Measurements from ENCODE around the gene TNFRSF13B.

Gene TNFRSF13B

DNA sequence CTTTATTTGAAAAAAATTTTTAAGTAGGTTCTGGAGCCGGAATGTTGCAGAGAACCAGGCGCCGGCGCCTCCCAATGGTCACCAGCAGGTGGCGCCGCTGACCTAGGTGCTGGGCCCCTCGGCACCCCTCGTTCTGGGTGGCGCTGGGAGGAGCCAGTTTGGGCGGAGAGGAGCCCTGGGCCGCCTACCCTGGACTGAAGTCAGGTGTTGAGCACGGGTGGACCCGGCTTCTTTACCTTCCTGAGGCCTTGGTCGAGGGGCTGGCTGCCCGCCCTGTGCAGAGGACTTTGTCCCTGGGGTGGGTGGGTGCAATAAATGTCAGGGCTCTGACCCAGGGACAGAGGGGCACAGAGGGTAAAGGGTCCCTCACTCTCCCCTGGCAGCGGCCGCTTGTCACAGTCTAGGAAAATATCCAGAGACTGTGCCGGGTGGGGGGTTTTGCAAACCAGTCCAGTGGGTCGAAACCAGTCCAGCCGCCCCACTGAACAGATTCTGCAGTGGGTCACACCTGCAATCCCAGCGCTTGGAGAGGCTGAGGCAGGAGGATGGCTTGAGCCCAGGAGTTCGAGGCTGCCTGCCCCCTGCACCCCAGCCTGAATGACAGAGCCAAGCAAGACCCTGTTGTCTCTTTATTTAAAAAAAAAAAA is 30.1 kb upstream of the TNFRSF13B start:
- Histone ChIP-seq H3K27me3 (ENCODE audit: insufficient read depth, poor library complexity, severe bottlenecking) (no peaks in the 10 kb centered on the region), H3K4me3 (replicated peaks; ENCODE audit: insufficient read depth, low read length) (no peak overlapping the region), H3K27ac (replicated peaks) (no peak overlapping the region)
- TF ChIP-seq POLR2AphosphoS5 (IDR thresholded peaks at IDR 0.05; ENCODE audit: low read depth), result no peak
- TF ChIP-seq, protein P1, sequence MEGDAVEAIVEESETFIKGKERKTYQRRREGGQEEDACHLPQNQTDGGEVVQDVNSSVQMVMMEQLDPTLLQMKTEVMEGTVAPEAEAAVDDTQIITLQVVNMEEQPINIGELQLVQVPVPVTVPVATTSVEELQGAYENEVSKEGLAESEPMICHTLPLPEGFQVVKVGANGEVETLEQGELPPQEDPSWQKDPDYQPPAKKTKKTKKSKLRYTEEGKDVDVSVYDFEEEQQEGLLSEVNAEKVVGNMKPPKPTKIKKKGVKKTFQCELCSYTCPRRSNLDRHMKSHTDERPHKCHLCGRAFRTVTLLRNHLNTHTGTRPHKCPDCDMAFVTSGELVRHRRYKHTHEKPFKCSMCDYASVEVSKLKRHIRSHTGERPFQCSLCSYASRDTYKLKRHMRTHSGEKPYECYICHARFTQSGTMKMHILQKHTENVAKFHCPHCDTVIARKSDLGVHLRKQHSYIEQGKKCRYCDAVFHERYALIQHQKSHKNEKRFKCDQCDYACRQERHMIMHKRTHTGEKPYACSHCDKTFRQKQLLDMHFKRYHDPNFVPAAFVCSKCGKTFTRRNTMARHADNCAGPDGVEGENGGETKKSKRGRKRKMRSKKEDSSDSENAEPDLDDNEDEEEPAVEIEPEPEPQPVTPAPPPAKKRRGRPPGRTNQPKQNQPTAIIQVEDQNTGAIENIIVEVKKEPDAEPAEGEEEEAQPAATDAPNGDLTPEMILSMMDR (IDR thresholded peaks at IDR 0.05; ENCODE audit: insufficient read depth, low read length), result peak; percentile 27
- peak in 1 of 2 experiments; percentile 24 for DNase-seq (ENCODE audit: low read depth in 1 of 2, low spot score in 1 of 2)

DNA sequence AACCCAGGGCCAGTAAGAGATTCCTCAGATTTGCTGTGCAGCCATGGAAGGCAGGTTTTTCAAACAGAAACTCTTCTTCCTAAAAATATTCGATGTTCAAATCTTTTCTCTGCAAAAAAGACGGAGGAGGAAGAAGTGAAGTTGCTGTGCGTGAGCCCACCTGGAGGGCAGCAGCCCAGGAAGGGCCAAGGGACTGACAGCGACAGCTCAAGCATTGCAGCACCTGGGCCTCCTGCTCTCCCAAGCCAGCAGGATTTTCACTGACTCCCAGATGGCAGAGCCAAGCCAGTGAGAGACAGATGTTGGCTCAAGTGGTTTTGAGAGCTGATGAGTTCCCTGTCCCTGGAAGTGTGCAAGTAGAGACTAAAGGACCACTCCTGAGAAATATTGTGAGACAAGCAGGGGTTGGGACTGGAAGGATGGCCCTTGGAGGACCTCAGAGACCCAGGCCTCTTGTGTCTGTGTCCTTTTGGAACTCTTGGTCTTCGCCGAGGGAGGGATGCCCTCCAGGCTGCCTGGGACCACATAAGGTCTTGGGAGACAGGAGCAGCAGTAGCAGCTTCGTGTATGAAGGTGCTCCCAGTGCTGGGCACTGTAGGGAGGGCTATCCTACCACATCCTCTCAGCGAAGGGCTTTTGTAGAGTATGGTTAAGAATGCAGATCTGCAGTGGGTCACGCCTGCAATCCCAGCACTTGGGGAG is 29.3 kb upstream of the TNFRSF13B start:
- H3K27ac ChIP-seq (replicated peaks), result no peak overlapping the region
- no peak for TF ChIP-seq GABPA (IDR thresholded peaks at IDR 0.05; ENCODE audit: low read depth)
- no peak for TF ChIP-seq SPI1 (IDR thresholded peaks at IDR 0.05; ENCODE audit: borderline replicate concordance, low read depth)
- TF ChIP-seq, protein P2, sequence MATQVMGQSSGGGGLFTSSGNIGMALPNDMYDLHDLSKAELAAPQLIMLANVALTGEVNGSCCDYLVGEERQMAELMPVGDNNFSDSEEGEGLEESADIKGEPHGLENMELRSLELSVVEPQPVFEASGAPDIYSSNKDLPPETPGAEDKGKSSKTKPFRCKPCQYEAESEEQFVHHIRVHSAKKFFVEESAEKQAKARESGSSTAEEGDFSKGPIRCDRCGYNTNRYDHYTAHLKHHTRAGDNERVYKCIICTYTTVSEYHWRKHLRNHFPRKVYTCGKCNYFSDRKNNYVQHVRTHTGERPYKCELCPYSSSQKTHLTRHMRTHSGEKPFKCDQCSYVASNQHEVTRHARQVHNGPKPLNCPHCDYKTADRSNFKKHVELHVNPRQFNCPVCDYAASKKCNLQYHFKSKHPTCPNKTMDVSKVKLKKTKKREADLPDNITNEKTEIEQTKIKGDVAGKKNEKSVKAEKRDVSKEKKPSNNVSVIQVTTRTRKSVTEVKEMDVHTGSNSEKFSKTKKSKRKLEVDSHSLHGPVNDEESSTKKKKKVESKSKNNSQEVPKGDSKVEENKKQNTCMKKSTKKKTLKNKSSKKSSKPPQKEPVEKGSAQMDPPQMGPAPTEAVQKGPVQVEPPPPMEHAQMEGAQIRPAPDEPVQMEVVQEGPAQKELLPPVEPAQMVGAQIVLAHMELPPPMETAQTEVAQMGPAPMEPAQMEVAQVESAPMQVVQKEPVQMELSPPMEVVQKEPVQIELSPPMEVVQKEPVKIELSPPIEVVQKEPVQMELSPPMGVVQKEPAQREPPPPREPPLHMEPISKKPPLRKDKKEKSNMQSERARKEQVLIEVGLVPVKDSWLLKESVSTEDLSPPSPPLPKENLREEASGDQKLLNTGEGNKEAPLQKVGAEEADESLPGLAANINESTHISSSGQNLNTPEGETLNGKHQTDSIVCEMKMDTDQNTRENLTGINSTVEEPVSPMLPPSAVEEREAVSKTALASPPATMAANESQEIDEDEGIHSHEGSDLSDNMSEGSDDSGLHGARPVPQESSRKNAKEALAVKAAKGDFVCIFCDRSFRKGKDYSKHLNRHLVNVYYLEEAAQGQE (IDR thresholded peaks at IDR 0.05; ENCODE audit: insufficient replicate concordance, low read depth), result no peak
- TF ChIP-seq, protein P1 (IDR thresholded peaks at IDR 0.05; ENCODE audit: insufficient read depth, low read length), result no peak
- TF ChIP-seq POLR2AphosphoS5 (IDR thresholded peaks at IDR 0.05; ENCODE audit: low read depth), result no peak

DNA sequence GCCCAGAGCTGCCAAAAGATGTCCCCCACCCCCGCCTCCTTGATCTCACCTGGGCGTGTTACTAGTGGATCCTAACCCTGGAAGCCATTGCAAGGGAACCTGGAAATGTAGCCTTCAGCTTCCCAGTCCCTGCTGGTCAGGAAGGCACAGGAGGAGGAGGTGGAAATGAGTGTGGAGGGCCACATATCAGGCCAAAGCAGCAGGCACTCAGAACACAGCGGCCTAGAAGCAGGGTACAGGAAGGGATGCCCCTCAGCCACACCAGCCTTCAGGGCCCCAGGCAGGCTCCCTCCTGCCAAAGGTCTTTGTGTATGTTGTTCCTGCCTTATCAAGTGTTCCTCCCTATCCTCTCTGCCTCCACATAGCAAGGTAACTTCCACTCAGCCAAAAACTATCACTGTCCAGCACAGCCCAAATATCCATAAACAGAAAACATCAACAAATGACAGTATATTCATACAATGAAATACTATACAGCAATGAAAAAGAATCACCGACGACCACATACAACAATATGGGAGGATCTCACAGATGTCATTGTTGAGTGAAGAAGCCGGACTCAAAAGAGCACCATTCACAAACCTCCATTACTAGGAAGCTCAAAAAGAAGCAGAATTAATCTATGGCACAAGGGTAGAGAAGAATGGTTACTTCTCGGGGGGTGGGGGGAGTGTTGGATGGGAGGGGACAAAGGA is 28.2 kb upstream of the TNFRSF13B start:
- no peak for DNase-seq (ENCODE audit: low read depth in 1 of 2, low spot score in 1 of 2)
- TF ChIP-seq SPI1 (IDR thresholded peaks at IDR 0.05; ENCODE audit: borderline replicate concordance, low read depth), result no peak
- no peak for TF ChIP-seq GABPA (IDR thresholded peaks at IDR 0.05; ENCODE audit: low read depth)
- TF ChIP-seq, protein P1 (IDR thresholded peaks at IDR 0.05; ENCODE audit: insufficient read depth, low read length), result no peak
- TF ChIP-seq, protein P2 (IDR thresholded peaks at IDR 0.05; ENCODE audit: insufficient replicate concordance, low read depth), result no peak
- no peak for TF ChIP-seq POLR2AphosphoS5 (IDR thresholded peaks at IDR 0.05; ENCODE audit: low read depth)
- Histone ChIP-seq H3K4me3 (replicated peaks; ENCODE audit: insufficient read depth, low read length) (no peak overlapping the region), H3K27ac (replicated peaks) (no peak overlapping the region), H3K27me3 (ENCODE audit: insufficient read depth, poor library complexity, severe bottlenecking) (no peaks in the 10 kb centered on the region)

More for the DNA sequence above, 29.3 kb upstream of the TNFRSF13B start:
- no peak overlapping the region for H3K4me3 ChIP-seq (replicated peaks; ENCODE audit: insufficient read depth, low read length)
- DNase-seq (ENCODE audit: low read depth in 1 of 2, low spot score in 1 of 2), result no peak
- H3K27me3 ChIP-seq (ENCODE audit: insufficient read depth, poor library complexity, severe bottlenecking), result no peaks in the 10 kb centered on the region
